ENCODE results near the gene SH3BP5L.

DNA sequence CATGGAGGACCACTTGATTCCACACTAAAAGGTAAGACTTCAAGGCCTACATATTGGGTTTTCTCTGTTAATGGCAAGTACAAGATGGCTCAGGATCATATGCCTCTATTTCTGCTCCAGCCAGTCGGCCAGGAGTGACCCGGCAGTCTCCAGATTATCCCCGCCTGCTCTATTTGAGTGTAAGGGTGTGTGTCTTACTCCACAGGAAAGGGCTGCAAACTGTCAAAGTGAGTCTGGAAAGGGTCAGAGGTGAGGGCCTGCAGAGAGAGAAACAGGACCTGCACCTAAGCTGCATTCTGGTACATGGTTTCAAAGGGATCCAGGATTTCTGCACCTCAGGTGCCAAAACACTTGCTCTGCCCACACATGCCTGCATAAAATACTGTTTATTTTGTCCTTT, 23.9 kb upstream of the SH3BP5L start:
- TF ChIP-seq, protein P1, sequence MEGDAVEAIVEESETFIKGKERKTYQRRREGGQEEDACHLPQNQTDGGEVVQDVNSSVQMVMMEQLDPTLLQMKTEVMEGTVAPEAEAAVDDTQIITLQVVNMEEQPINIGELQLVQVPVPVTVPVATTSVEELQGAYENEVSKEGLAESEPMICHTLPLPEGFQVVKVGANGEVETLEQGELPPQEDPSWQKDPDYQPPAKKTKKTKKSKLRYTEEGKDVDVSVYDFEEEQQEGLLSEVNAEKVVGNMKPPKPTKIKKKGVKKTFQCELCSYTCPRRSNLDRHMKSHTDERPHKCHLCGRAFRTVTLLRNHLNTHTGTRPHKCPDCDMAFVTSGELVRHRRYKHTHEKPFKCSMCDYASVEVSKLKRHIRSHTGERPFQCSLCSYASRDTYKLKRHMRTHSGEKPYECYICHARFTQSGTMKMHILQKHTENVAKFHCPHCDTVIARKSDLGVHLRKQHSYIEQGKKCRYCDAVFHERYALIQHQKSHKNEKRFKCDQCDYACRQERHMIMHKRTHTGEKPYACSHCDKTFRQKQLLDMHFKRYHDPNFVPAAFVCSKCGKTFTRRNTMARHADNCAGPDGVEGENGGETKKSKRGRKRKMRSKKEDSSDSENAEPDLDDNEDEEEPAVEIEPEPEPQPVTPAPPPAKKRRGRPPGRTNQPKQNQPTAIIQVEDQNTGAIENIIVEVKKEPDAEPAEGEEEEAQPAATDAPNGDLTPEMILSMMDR (IDR thresholded peaks at IDR 0.05), result no peak
- TF ChIP-seq POLR2A (IDR thresholded peaks at IDR 0.05), result no peak

All from testis (tissue), 2 donors.